ENCODE results near the gene SOHLH2.

DNA sequence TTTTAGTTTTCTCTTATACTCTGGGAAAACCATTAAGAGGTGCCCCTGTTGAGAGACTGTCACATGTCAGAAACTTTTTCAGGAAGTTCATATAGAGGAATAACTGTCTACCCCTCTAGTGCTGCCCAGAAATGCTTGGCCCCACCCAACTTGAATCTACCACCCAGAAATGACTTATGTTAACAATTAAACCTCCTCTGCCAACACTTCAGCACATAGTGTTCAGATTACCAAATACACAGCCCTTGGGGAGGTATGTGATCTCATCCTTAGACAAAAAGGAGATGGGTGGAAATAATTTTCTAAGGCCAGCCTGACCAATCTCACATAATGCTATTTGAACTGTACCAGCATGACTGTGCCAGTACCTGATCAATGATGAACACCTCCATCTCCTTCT, 47.6 kb upstream of the SOHLH2 start:
- no peak for TF ChIP-seq EZH2 (IDR thresholded peaks at IDR 0.05; ENCODE audit: borderline replicate concordance, low read length)
- TF ChIP-seq, protein P1, sequence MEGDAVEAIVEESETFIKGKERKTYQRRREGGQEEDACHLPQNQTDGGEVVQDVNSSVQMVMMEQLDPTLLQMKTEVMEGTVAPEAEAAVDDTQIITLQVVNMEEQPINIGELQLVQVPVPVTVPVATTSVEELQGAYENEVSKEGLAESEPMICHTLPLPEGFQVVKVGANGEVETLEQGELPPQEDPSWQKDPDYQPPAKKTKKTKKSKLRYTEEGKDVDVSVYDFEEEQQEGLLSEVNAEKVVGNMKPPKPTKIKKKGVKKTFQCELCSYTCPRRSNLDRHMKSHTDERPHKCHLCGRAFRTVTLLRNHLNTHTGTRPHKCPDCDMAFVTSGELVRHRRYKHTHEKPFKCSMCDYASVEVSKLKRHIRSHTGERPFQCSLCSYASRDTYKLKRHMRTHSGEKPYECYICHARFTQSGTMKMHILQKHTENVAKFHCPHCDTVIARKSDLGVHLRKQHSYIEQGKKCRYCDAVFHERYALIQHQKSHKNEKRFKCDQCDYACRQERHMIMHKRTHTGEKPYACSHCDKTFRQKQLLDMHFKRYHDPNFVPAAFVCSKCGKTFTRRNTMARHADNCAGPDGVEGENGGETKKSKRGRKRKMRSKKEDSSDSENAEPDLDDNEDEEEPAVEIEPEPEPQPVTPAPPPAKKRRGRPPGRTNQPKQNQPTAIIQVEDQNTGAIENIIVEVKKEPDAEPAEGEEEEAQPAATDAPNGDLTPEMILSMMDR (IDR thresholded peaks at IDR 0.05; ENCODE audit: low read length), result no peak
